HUDEP-2 (cell line): ENCODE data around the gene SYNE3.

Experiments used
- DNase-seq, 76 experiments: peaks; one replicate each; lab custom pipeline; 2025; ENCODE audit not compliant: unreplicated experiment in 76 of 76; lab: John Stamatoyannopoulos, UW

SYNE3 gene

GRCh38 chr14:95507174-95507573, 9.3 kb downstream of the SYNE3 start:
- DNase-seq, result peak in 1 of 76 experiments; percentile 22

- DNase-seq, result no peak
These were observed 11.3 kb downstream of the SYNE3 start for GRCh38 chr14:95505030-95505589.

GRCh38 chr14:95504135-95505029, 12.1 kb downstream of the SYNE3 start:
- no peak for DNase-seq

GRCh38 chr14:95503365-95504134, 12.9 kb downstream of the SYNE3 start:
- DNase-seq, result no peak

GRCh38 chr14:95502381-95502950, 14.0 kb downstream of the SYNE3 start:
- DNase-seq, result no peak

- DNase-seq, result peak in 2 of 76 experiments; percentile 31 to 47
These were observed 15.6 kb downstream of the SYNE3 start for GRCh38 chr14:95500772-95501401.

- no peak for DNase-seq
These were observed 16.2 kb downstream of the SYNE3 start for GRCh38 chr14:95500201-95500681.

- peak in 10 of 76 experiments; percentile 6 to 28 (median 12) for DNase-seq
These were observed 17.1 kb downstream of the SYNE3 start for GRCh38 chr14:95499354-95499750.

- no peak for DNase-seq
These were observed 17.7 kb downstream of the SYNE3 start for GRCh38 chr14:95498622-95499353.

GRCh38 chr14:95497561-95498011, 18.9 kb downstream of the SYNE3 start:
- no peak for DNase-seq

GRCh38 chr14:95496690-95497259, 19.7 kb downstream of the SYNE3 start:
- no peak for DNase-seq

- no peak for DNase-seq
These were observed 20.3 kb downstream of the SYNE3 start for GRCh38 chr14:95496111-95496681.

GRCh38 chr14:95495538-95496025, 20.9 kb downstream of the SYNE3 start:
- DNase-seq, result peak in 1 of 76 experiments; percentile 19

- DNase-seq, result no peak
These were observed 21.4 kb downstream of the SYNE3 start for GRCh38 chr14:95495076-95495475.

- DNase-seq, result no peak
These were observed 22.0 kb downstream of the SYNE3 start for GRCh38 chr14:95494456-95494855.

- DNase-seq, result no peak
These were observed 22.5 kb downstream of the SYNE3 start for GRCh38 chr14:95493976-95494375.

GRCh38 chr14:95493503-95493902, 22.9 kb downstream of the SYNE3 start:
- no peak for DNase-seq

GRCh38 chr14:95491936-95492608, 24.4 kb downstream of the SYNE3 start:
- DNase-seq, result no peak
